Heart right ventricle (tissue), 16 donors: ENCODE measurements around the gene NELL2. TPM values are rescaled to one million over a fixed set of nuclear protein-coding genes. Genes with fewer than 3 reads are reported as not detected.

Experiments used
- ATAC-seq, 8 donors: fragments of 200-7000 bp; cut with Tn5 transposase; one replicate each; pipeline ENCODE4 v1.9.1; 2020; ENCODE audit warnings: mild to moderate bottlenecking in 8 of 8, moderate library complexity in 8 of 8, moderate number of reproducible peaks in 1 of 8
- DNase-seq, 2 donors: peaks; one replicate each; pipeline ENCODE4 v3.0.0-alpha.2; 2020
- H3K27ac ChIP-seq, 10 donors: fragments of 200-600 bp; sonication (generic) in 2 of 10; one replicate each; pipeline versions ENCODE4 v1.5.0 to v1.8.0; 2020 to 2022; ENCODE audit warnings: mild to moderate bottlenecking in 3 of 10
- H3K27me3 ChIP-seq, 7 donors: fragments of 200-600 bp; one replicate each; pipeline ENCODE4 v1.8.0; 2021 to 2022; ENCODE audit warnings: mild to moderate bottlenecking in 2 of 7
- H3K36me3 ChIP-seq, 9 donors: fragments of 200-600 bp; sonication (generic) in 1 of 9; one replicate each; pipeline versions ENCODE4 v1.5.0 to v1.8.0; 2020 to 2022; ENCODE audit warnings: mild to moderate bottlenecking in 2 of 9
- H3K4me1 ChIP-seq, 9 donors: fragments of 200-600 bp; sonication (generic) in 1 of 9; one replicate each; pipeline versions ENCODE4 v1.5.0 to v1.8.0; 2020 to 2022; ENCODE audit warnings: mild to moderate bottlenecking in 4 of 9
- H3K4me3 ChIP-seq, 10 donors: fragments of 200-600 bp; sonication (generic) in 2 of 10; one replicate each; pipeline versions ENCODE4 v1.5.0 to v1.8.0; 2020 to 2022; ENCODE audit warnings: mild to moderate bottlenecking in 7 of 10, moderate library complexity in 2 of 10
- H3K9me3 ChIP-seq, 11 donors: fragments of 200-600 bp in 10 of 11; sonication (generic) in 2 of 11; one replicate each; pipeline versions ENCODE4 v1.5.0 to v1.8.0; 2013 to 2022; ENCODE audit warnings: mild to moderate bottlenecking in 2 of 11, control low read depth in 1 of 11, moderate library complexity in 1 of 11
- WGBS, 2 donors: extraction: QIAGEN DNeasy Blood & Tissue Kit; methylation state at CpG; one replicate each; pipeline ENCODE4 v1.1.7; 2013; ENCODE audit warnings: inconsistent platforms in 1 of 2; 5-methylcytosine and 5-hydroxymethylcytosine counted together
- intact Hi-C, 10 donors: fragments of 100-400 bp; cut with DNase I; formaldehyde crosslinking; loops; one replicate each; pipeline versions ENCODE4 v1.11.1 to v1.14.2; 2022
- polyA plus RNA-seq, 2 donors: library from polyadenylated mRNA; stranded (reverse); fragments of 200-250 nt; gene quantifications; one replicate each; pipeline ENCODE4 v1.2.3, GENCODE V29; 2013
- total RNA-seq, 10 donors: library from RNA; stranded (reverse); fragmentation: NEBNext Ultra II Directional in 3 of 10; extraction: Animal tissue kit (Norgen Biotek cat#: 25700) in 3 of 10; gene quantifications; one replicate each; pipeline versions ENCODE4 v1.2.1 to v1.2.4, GENCODE V29; 2021 to 2023
- TF ChIP-seq, protein P1 (sequence below), 9 donors: fragments of 200-600 bp; sonication (generic) in 2 of 9; IDR thresholded peaks; one replicate each; pipeline versions ENCODE4 v1.5.0 to v1.8.0; 2021 to 2022; ENCODE audit warnings: antibody characterized with exemption in 9 of 9, mild to moderate bottlenecking in 5 of 9, moderate library complexity in 1 of 9
- donor health status: Arrhythmogenic right ventricular cardiomyopathy.
- donor health status: ischemic (EF 13 %, LVEDD 7.1; RV severe dilation, severe dysfunction).
- donor health status: healthy with polysubstance abuse.
- donor health status: DM: no; HTN: yes; CAD: no.
- donor health status: DM: no; HTN: no; CAD: no.
- donor health status: ischemic (EF 25% LVEDD 6.9; RV normal size, moderate dysfunction).
- donor health status: ischemic (EF 25% LVEDD 5.7; RV mildly dilated, moderate dysfunction).
- donor health status: healthy.
- donor health status: DM: yes; HTN: yes; CAD: no.
- donor health status: Ischemic cardiomyopathy.
- donor health status: ischemic (EF 35%, LVEDD 5.7; RV mildly dilated, moderate dysfunction).
- donor health status: nonischemic (EF 11% LVEDD 7.7; RV severe dilation, severe dysfunction).
- donor health status: DM: yes; HTN: yes; CAD: no.
- donor health status: PGD.
- donor health status: ischemic (EF 29% LVEDD 5.4; RV normal size, mild dysfunction).
- donor health status: nonischemic (EF 23%, LVEDD 6.1; RV moderate dilation, normal function).

Gene NELL2
- total and polyA plus RNA-seq, 12 donors, result 0.06 to 2.8 (median 0.46) TPM; not detected in 3

DNA sequence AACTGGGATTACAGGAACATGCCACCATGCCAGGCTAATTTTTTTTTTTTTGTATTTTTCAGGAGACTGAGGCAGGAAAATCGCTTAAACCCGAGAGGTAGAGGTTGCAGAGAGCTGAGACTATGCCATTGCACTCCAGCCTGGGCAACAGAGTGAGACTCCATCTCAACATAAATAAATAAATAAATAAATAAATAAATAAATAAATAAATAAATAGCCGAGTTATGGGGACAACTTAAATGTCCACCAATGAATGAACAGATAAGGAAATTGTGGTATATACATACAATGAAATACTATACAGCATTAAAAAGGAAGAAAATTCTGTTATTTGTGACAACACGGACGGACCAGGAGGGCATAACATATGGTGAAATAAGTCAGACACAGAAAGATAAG, 325.7 kb downstream of the NELL2 start:
- Histone ChIP-seq H3K4me3 (no peak overlapping the region), H3K4me1 (no peaks in the 10 kb centered on the region), H3K9me3 (no peaks in the 10 kb centered on the region), H3K27me3 (no peaks in the 10 kb centered on the region), H3K27ac (no peak overlapping the region), H3K36me3 (no peaks in the 10 kb centered on the region)
- no peak for DNase-seq
- TF ChIP-seq, protein P1, sequence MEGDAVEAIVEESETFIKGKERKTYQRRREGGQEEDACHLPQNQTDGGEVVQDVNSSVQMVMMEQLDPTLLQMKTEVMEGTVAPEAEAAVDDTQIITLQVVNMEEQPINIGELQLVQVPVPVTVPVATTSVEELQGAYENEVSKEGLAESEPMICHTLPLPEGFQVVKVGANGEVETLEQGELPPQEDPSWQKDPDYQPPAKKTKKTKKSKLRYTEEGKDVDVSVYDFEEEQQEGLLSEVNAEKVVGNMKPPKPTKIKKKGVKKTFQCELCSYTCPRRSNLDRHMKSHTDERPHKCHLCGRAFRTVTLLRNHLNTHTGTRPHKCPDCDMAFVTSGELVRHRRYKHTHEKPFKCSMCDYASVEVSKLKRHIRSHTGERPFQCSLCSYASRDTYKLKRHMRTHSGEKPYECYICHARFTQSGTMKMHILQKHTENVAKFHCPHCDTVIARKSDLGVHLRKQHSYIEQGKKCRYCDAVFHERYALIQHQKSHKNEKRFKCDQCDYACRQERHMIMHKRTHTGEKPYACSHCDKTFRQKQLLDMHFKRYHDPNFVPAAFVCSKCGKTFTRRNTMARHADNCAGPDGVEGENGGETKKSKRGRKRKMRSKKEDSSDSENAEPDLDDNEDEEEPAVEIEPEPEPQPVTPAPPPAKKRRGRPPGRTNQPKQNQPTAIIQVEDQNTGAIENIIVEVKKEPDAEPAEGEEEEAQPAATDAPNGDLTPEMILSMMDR (IDR thresholded peaks at IDR 0.05), result no peak
- no peak for ATAC-seq
- 88 to 91% methylated on average over 5 of the region's 5 CpGs for WGBS, 2 donors
- intact Hi-C loops, result no loop called here

DNA sequence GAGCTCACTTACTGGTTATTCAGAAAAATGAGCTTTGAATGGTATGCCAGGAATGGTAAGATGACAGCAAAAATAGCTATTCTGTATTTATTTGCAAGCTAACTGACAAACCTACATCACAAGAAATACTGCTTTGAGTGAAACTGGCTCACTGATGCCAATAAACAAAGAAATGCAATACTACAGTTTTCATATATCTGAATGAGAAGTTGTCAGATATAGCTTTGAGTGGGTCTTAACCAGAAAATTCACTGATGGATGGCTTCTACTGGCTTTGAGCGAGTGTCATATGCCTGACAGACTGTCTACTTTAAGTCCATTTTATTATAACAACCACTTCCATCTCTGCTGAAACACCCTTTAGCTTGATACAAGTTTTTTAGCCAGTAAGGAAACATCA, 330.1 kb downstream of the NELL2 start:
- Histone ChIP-seq H3K36me3 (no peaks in the 10 kb centered on the region), H3K27ac (no peak overlapping the region), H3K4me1 (no peaks in the 10 kb centered on the region), H3K4me3 (no peak overlapping the region), H3K27me3 (no peaks in the 10 kb centered on the region), H3K9me3 (no peaks in the 10 kb centered on the region)
- intact Hi-C loops, result no loop called here
- DNase-seq (no peak), ATAC-seq (no peak)
- 74 to 86% methylated on average over 1 of the region's 1 CpG for WGBS, 2 donors
- TF ChIP-seq, protein P1 (IDR thresholded peaks at IDR 0.05), result no peak

DNA sequence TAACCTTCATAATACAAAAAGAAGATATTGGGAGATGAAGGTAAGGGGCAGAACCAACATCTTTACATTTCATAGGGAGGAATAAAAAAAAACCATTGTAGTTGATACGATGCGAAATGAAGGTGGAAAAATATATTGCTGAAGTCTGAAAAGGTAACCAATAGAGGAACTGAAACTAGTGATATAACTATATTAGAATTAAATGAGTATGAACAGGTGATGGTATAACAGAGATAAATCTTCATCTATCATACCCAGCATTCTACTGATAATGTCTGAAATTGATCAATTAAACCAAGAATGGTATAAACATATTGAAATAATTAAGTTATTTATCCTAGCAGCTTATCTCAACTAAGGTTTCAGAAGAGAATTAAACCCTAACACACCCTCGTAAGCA, 332.1 kb downstream of the NELL2 start:
- TF ChIP-seq, protein P1 (IDR thresholded peaks at IDR 0.05), result no peak
- WGBS, 2 donors, result 89 to 95% methylated on average over 3 of the region's 3 CpGs

DNA sequence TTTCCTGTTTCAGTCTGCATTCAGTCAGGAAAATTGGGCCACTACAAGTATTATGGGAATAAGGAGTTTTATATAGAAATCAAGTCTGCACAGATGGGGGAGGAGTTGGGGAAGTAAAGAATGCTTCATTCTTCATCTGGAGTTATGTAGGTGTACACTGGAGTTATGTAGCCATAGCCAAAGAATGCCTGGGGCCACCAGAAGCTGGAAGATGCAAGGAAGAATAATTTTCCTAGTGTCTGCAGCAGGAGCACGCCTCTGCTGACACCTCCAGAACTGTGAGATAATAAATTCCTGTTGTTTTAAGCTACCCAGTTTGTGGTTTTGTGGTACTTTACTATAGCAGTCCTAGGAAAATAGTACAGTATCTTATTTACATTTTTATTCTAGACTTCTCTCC, 333.4 kb downstream of the NELL2 start:
- no peaks in the 10 kb centered on the region for H3K36me3 ChIP-seq
- H3K27ac ChIP-seq, result no peak overlapping the region
- ATAC-seq (no peak), DNase-seq (no peak)
- H3K4me1 ChIP-seq, result no peaks in the 10 kb centered on the region
- H3K27me3 ChIP-seq, result no peaks in the 10 kb centered on the region
- no peak overlapping the region for H3K4me3 ChIP-seq
- H3K9me3 ChIP-seq, result no peaks in the 10 kb centered on the region
- TF ChIP-seq, protein P1 (IDR thresholded peaks at IDR 0.05), result no peak
- intact Hi-C loops, result no loop called here
- 56 to 64% methylated on average over 1 of the region's 1 CpG for WGBS, 2 donors

More for the DNA sequence above, 332.1 kb downstream of the NELL2 start:
- ATAC-seq (no peak), DNase-seq (no peak)
- H3K36me3 ChIP-seq, result no peaks in the 10 kb centered on the region
- no peaks in the 10 kb centered on the region for H3K9me3 ChIP-seq
- no peaks in the 10 kb centered on the region for H3K4me1 ChIP-seq
- intact Hi-C loops, result no loop called here
- no peak overlapping the region for H3K4me3 ChIP-seq
- H3K27me3 ChIP-seq, result no peaks in the 10 kb centered on the region
- no peak overlapping the region for H3K27ac ChIP-seq

DNA sequence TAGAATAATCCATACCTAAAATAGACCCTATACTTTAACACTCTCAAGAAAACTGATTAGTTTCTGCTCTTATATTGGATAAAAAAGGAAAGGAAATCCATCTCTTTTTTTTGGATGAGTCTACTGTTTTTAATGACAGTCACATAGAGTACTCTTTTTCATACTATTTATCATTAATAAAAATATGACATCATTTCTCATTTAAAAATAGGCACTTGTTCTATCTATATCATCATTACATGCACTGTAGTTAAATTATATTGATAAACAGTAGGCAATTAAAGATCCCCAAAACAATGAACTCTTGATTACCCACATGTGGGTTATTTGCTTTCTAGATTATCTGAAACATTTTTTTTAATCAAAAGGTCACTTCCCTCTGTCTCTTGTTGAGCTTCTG, 338.8 kb downstream of the NELL2 start:
- ATAC-seq (no peak), DNase-seq (no peak)
- Histone ChIP-seq H3K27ac (no peak overlapping the region), H3K9me3 (no peaks in the 10 kb centered on the region), H3K36me3 (no peaks in the 10 kb centered on the region), H3K27me3 (no peaks in the 10 kb centered on the region), H3K4me1 (no peaks in the 10 kb centered on the region), H3K4me3 (no peak overlapping the region)
- TF ChIP-seq, protein P1 (IDR thresholded peaks at IDR 0.05), result no peak
- intact Hi-C loops, result no loop called here
